Measurements from ENCODE around the gene PRTN3. TPM values are rescaled to one million over a fixed set of nuclear protein-coding genes. Genes with fewer than 3 reads are reported as not detected.

PRTN3 gene
- polyA plus RNA-seq (ENCODE audit: insufficient read depth in 1 of 5, insufficient read length in 5 of 5, low replicate concordance in 1 of 5), result 1 to 10 TPM; 1.4 to 3.4 (median 2.2) TPM
- long read RNA-seq, donor 1, partial matches to known transcripts, result 0 of 6 reads
- long read RNA-seq, donor 1, other reads (novel, unspliced or antisense), result 0 of 6 reads
- long read RNA-seq, donor 2, partial matches to known transcripts, result 0 of 3 reads
- long read RNA-seq, donor 2, other reads (novel, unspliced or antisense), result 0 of 3 reads
- long read RNA-seq, donor 3, transcript PRTN3-201 (5 exons, 1,026 nt), result major isoform, 7 of 7 reads
- long read RNA-seq, donor 3, partial matches to known transcripts, result 0 of 7 reads
- long read RNA-seq, donor 3, other reads (novel, unspliced or antisense), result 0 of 7 reads
- long read RNA-seq, donor 4, result 0 reads
- long read RNA-seq, donor 5, partial matches to known transcripts, result 0 of 3 reads
- long read RNA-seq, donor 5, other reads (novel, unspliced or antisense), result 0 of 3 reads
- long read RNA-seq, donor 6, transcript PRTN3-201 (5 exons, 1,026 nt), result major isoform, 5 of 5 reads
- long read RNA-seq, donor 6, partial matches to known transcripts, result 0 of 5 reads
- long read RNA-seq, donor 6, other reads (novel, unspliced or antisense), result 0 of 5 reads
- long read RNA-seq, donor 7, result 0 reads
- long read RNA-seq, donor 8, partial matches to known transcripts, result 0 of 2 reads
- long read RNA-seq, donor 8, other reads (novel, unspliced or antisense), result 0 of 2 reads

- DNase-seq, result no peak
Observed at GRCh38 chr19:840519-841206, at the start of gene PRTN3. Gene PRTN3 (plus strand): TSS chr19:840999. CDS start chr19:841009, 10 bp downstream.

- DNase-seq, result no peak
Observed at GRCh38 chr19:791007-791566, 49.7 kb upstream of the PRTN3 start.

GRCh38 chr19:791567-792305 is 49.1 kb upstream of the PRTN3 start:
- DNase-seq, result no peak

GRCh38 chr19:792306-792885 is 48.4 kb upstream of the PRTN3 start:
- DNase-seq, result no peak

- DNase-seq, result no peak
Observed at GRCh38 chr19:793806-794205, 47.0 kb upstream of the PRTN3 start.

- DNase-seq, result no peak
Observed at GRCh38 chr19:795073-795611, 45.7 kb upstream of the PRTN3 start.

- no peak for DNase-seq
Observed at GRCh38 chr19:795691-796581, 44.9 kb upstream of the PRTN3 start.

- peak; percentile 100 for DNase-seq
Observed at GRCh38 chr19:796692-797527, 43.9 kb upstream of the PRTN3 start, which contains the start of gene PTBP1. Gene PTBP1 (plus strand): TSS chr19:797452. CDS start chr19:797498, 46 bp downstream.

- peak; percentile 90 to 91 for DNase-seq
Observed at GRCh38 chr19:797528-798414, 43.0 kb upstream of the PRTN3 start.

- DNase-seq, result no peak
Observed at GRCh38 chr19:798415-799075, 42.3 kb upstream of the PRTN3 start.

GRCh38 chr19:799076-799881 is 41.5 kb upstream of the PRTN3 start:
- no peak for DNase-seq

- no peak for DNase-seq
Observed at GRCh38 chr19:800360-801029, 40.3 kb upstream of the PRTN3 start.

GRCh38 chr19:801030-801860 is 39.6 kb upstream of the PRTN3 start:
- DNase-seq, result no peak

GRCh38 chr19:801861-802497 is 38.8 kb upstream of the PRTN3 start:
- no peak for DNase-seq

All from right lung (tissue), 10 donors.